LNCAP (cell line): ENCODE results near the gene FBN3.

Experiments used
- TF ChIP-seq, protein P1 (sequence below): fragments of 450-650 bp; IDR thresholded peaks from 2 replicates; pipeline ENCODE4 v1.5.1; 2017; ENCODE audit warnings: mild to moderate bottlenecking

The FBN3 gene

DNA sequence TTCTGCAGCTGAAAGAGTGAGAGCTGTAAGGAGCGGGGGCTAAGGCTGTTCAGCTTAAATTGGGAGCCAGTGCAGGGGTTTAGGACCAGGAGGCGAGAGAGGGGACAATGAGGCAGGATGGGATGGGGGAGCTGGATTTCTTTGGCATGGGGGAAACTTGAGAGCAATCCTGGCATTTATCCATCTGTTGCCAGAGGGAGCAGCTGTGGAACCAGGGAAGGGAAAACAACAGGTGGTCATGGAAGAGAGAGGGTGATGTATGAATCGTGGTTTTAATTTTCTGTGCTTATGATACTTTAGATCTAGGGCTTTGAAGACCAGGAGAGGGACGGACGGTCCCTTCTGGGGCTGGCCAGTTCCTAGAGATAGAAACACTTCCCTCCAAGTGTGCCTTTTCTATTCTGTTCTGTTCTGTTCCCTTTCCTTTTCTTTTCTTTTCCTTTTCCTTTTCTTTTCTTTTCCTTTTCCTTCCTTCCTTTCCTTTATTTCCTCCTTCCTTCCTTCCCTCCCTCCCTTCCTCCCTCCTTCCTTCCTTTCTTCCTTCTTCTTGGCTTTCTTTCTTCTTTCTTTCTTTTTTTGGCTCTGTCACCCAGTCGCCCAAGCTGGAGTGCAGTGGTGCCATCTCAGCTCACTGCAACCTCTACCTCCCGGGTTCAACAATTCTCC lies 112.8 kb downstream of the FBN3 start:
- TF ChIP-seq, protein P1, sequence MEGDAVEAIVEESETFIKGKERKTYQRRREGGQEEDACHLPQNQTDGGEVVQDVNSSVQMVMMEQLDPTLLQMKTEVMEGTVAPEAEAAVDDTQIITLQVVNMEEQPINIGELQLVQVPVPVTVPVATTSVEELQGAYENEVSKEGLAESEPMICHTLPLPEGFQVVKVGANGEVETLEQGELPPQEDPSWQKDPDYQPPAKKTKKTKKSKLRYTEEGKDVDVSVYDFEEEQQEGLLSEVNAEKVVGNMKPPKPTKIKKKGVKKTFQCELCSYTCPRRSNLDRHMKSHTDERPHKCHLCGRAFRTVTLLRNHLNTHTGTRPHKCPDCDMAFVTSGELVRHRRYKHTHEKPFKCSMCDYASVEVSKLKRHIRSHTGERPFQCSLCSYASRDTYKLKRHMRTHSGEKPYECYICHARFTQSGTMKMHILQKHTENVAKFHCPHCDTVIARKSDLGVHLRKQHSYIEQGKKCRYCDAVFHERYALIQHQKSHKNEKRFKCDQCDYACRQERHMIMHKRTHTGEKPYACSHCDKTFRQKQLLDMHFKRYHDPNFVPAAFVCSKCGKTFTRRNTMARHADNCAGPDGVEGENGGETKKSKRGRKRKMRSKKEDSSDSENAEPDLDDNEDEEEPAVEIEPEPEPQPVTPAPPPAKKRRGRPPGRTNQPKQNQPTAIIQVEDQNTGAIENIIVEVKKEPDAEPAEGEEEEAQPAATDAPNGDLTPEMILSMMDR: no peak

DNA sequence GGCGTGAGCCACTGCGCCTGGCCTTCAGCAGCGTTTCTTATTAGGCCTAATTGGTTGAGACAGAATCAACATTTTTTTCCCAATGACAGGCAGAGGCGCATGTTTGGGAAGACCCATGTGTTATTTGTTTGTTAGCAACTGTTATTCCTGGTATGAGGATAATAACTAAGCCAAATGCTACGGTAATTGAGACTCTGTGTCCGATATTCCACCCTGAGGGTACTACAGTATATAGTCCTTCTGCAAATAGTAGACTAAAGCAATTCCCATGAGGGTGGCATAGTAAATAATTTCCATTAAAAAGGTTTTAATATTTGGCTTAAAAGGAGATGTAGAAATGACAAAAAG lies 115.2 kb downstream of the FBN3 start:
- TF ChIP-seq, protein P1: no peak

DNA sequence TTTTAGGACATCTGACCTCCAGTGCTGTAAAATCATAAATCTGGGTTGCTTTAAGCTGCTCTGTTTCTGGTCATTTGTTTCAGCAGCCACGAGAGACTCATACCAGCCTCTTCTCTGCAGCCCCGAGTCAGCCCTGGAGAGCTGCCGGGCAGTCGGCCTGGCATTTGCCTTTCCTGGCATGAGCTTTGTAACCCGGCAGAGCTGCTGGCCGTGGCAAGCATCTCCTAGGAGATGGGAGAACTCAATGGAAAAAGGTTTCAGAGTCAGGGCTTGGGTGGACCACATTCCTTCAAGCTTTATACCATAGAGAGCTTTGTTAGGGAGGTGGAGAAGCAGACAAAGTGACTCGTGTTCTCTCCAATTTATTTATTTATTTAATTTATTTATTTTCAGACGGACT lies 118.4 kb downstream of the FBN3 start:
- TF ChIP-seq, protein P1: no peak

DNA sequence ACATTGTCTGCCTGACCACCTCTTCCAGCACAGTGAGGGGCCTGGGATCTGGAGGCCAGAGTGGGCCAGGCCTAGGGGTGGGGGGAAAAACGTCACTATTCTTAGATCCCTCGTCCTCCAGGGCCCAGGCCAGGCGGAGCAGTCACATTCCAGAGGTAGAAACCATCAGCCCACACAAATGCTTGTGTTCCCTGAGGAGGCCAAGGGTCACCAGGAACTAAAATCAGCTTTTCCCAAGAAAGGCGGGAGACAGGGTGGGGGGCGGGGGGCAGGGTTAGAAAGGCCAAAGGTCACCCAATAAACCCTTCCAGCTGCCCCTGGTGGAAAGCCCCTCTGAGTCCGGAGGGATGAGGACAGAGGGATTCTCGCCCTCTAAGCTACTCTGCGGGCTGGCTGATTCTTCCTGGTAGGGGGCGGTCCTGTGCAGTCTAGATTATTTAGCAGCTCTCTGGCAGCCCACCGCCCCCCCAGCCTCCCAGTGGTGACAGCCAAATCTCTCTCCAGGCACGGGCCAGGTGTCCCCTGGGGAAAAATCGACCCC lies 120.4 kb downstream of the FBN3 start:
- TF ChIP-seq, protein P1: no peak

DNA sequence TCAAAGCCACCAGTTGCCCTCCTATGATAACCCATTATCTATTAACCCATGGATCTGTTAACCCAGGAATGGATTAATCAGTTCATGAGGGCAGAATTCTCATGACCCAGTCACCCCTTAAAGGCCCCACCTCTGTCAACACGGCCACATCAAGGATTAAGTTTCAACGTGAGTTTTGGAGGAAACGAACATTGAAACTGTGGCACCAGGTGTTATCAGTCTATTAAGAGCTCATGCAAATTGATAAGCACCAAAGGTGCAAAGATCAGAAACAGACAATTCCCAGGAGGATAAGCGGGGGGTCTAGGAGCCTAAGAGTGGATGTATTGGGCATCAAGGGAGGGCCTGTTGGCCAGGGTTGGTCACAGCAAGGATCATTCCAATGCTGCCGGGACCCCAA lies 124.1 kb downstream of the FBN3 start:
- TF ChIP-seq, protein P1: no peak

DNA sequence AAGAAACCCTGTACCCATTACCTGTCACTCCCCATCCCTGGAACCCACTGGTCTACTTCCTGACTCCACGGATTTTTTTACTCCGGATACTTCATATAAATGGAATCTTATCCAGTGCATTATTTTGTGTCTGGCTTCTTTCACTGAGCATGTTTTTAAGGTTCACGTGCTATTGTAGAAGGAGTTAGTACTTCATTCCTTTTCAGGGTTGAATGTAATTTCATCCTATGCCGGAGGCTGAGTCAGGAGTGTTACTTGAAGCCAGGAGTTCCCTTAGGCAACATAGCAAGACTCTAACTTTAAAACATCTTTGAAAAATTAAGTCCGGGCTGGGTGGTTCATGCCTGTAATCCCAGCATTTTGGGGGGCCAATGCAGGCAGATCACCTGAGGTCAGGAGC lies 126.0 kb downstream of the FBN3 start:
- TF ChIP-seq, protein P1: no peak

DNA sequence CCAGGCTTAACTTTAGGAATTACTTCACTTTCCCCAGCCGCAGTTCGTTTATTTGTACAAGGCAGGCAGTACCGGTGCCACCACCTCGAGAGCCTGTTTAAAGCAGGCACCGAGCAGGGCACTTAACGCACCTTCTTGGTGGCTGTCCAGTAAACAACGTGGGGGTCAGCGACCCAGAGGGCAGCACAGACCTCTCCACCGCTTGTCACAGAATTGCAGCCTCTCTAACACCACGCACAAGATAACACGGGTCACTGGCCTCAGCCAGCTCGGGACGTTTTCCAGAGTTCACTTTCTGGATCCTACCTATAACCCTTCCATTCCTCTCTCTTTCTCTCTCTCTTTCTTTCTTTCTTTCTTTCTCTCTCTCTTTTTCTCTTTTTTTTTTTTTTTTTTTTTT lies 127.1 kb downstream of the FBN3 start:
- TF ChIP-seq, protein P1: no peak

DNA sequence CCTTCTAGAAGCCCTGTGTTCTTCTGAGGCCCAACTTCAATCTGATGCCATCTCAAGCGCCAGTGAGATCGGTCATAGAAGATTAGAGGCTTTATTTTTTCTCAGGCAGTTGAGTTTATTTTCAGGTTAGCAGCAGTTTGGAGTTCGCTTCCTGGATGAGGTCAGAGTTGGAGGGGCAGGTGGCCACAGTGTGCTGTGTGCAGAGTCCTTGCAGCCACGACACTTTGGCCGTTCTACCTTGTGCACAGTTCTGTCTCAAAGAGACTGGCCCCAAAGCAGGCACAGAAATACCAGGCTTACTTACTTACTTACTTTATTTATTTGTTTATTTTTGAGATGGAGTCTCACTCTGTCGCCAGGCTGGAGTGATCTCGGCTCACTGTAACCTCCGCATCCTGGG lies 128.0 kb downstream of the FBN3 start:
- TF ChIP-seq, protein P1: no peak
